HG02759 (cell line): ENCODE data around the gene OR4B1.

Experiments
- ATAC-seq: cut with Tn5 transposase; IDR thresholded peaks from one replicate; pipeline ENCODE4 v1.9.1; 2021; ENCODE audit warnings: mild to moderate bottlenecking, moderate library complexity; ENCODE audit not compliant: unreplicated experiment

The OR4B1 gene

GRCh38 chr11:48248902-48249301, 32.3 kb downstream of the OR4B1 start:
- no peak for ATAC-seq

DNA sequence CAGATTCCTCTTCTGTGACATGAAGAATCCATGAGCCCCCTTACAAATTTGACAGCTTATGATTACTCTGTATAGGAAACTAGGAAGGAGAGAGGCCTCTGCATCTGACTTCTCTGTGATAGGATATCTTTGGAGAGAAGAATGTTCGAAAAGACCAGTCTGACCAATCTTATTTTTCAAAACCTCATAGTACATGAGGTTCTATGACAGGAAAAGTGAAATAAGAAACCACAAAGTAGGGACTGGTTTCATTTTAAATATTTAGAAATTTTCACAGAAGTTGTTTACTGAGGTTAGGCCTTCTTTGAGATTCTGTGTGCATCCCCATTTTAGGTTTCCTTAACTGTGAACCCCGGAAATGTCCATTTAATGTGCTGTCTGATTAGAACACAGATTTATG, 45.0 kb downstream of the OR4B1 start:
- ATAC-seq = no peak

GRCh38 chr11:48263423-48263911, 46.9 kb downstream of the OR4B1 start, which contains the start of gene OR4X1:
Gene OR4X1, plus strand, starts transcription at chr11:48263861. Its CDS starts 0 bp downstream, at chr11:48263861.
- ATAC-seq = no peak
